ENCODE results near the gene NLRP7.

DNA sequence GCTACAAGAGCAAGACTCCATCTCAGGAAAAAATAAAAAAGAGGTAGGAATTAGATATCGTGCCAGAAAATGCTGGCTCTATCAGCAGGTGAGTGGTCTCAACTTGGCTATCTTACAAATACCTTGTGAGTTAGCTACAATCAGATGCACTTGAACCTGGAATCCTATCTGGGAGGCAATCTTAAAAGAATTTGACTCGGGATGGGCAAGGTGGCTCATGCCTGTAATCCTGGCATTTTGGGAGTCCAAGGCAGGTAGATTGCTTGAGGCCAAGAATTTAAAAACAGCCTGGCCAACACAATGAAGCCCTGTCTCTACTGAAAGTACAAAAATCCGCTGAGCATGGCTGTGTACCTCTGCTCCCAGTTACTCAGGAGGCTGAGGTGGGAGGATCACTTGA, 48.2 kb upstream of the NLRP7 start:
- no peak for TF ChIP-seq CTCF (IDR thresholded peaks at IDR 0.05)
- TF ChIP-seq ZFX (IDR thresholded peaks at IDR 0.05; ENCODE audit: borderline replicate concordance) = no peak

Data from 22Rv1 (cell line).